CD4-positive, alpha-beta T cell treated with Interleukin-4 for 1 hour (primary cell): ENCODE results near the gene PDIA4.
"Not testable (repeated sequence)": the region's sequence is repeated elsewhere in the genome, so short reads cannot be mapped to it uniquely, and the experiment has no call there.

Source experiments
- DNase-seq, 2 donors: peaks; one replicate each; pipeline ENCODE4 v3.0.0-alpha.2; 2020 to 2022

The PDIA4 gene

GRCh38 chr7:149030439-149030838, 2.1 kb upstream of the PDIA4 start:
- DNase-seq, result not testable (repeated sequence)

GRCh38 chr7:149027611-149028345, 527 bp downstream of the PDIA4 start:
- no peak for DNase-seq

GRCh38 chr7:149027055-149027454, 1.2 kb downstream of the PDIA4 start:
- peak in 1 of 2 donors; percentile 15 for DNase-seq

- no peak for DNase-seq
These were observed 4.6 kb downstream of the PDIA4 start for GRCh38 chr7:149023662-149024061.

- DNase-seq, result no peak
These were observed 5.4 kb downstream of the PDIA4 start for GRCh38 chr7:149022756-149023360.

- DNase-seq, result no peak
These were observed 6.6 kb downstream of the PDIA4 start for GRCh38 chr7:149021725-149022062.

DNA sequence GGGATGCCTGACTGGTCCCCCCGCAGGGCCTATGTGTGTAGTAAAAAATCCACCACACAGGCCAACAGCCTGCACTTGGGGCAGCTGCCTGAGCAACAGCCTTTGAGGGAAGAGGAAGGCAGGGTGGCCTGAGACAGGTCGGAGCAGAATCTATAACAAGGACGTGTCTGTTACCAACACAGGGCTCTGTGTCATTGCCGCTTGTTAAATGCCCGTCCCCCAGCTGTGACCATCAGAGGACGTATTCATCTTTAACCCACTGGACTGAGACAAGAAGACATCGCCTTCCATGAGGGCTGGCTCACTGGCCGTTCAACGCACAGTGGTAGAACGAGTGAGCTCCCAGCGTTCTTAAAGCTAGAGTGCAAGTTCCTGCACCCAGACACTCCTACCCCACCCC, 7.8 kb downstream of the PDIA4 start:
- no peak for DNase-seq

GRCh38 chr7:149016876-149017275, 11.4 kb downstream of the PDIA4 start:
- DNase-seq, result no peak

- DNase-seq, result no peak
These were observed 14.0 kb downstream of the PDIA4 start for GRCh38 chr7:149014309-149014708.

DNA sequence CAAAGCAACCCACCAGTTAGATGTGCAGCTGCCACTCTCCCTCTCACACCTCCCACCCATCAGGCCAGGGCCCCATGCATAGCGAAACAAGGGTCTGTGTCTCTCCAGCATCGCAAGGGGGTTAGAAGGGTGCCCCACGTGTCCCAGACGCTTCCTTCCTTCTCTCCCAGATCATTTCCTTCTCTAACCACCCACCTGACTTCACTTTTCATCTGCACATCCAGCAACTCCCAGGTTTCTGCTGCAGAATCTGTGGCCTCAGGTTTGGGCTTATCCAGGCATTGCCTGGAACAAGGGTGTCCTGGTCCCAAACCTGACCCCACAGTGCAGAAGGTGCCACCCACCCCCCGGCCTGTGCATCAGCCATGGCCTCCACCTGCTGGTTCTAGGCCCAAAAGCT, 14.4 kb downstream of the PDIA4 start:
- no peak for DNase-seq

DNA sequence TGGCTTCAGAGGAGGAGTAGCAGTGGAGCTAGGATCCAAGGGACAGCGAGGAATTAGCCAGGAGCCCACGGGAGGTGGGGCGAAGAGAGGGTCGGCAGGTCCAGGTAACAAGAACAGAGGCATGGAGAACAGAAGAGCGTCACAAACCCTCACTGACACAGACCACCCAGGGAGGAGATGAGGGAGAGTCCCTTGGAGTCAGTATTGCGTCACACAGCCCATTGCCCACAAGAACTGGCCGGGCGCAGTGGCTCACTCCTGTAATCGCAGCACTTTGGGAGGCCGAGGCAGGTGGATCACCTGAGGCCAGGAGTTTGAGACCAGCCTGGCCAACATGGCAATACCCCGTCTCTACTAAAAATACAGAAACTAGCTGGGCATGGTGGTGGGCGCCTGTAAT, 15.6 kb downstream of the PDIA4 start:
- DNase-seq, result not testable (repeated sequence)

DNA sequence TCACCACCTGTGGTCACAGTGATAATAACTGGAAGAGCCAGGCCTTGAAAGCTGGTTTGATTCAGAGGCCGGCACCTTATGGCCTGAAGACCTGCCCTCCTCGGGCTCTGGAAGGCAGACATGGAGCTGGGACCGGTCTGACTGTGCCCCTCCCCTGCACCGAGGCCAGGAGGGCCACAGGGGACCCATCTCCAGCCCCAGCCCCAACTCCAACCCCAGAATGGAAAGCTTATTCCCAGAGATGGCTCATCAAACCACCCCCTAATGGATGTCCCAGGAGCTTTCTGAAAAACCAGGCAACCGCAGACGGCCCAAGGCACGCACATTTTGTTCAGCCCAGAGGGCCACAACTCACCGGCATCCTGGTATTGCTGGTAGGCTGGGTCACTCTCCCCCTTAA, 16.8 kb downstream of the PDIA4 start:
- DNase-seq, result no peak

GRCh38 chr7:149010451-149010850, 17.9 kb downstream of the PDIA4 start:
- DNase-seq, result no peak

GRCh38 chr7:149009527-149009926, 18.8 kb downstream of the PDIA4 start:
- DNase-seq, result no peak

DNA sequence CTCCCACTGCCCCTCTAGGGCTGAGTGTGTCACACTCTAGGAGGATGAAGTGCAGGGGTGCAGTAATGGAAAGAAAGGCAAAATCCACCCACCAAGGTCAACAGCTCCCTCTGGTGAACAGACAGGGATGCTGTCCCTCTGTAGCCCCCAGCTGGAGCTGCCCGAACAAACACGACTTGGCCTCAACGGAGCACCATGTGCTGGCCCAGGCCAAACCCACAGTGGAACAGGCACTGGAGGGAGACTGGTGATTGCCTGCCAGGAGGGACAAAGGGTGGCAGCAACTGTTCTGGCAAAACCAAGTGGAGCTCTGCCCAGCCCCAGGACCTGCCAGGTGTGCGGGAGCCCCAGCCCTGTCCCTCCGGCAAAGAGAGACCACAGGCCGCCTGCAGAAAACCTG, 20.7 kb downstream of the PDIA4 start:
- DNase-seq, result no peak

GRCh38 chr7:149007146-149007545, 21.2 kb downstream of the PDIA4 start:
- DNase-seq, result no peak

DNA sequence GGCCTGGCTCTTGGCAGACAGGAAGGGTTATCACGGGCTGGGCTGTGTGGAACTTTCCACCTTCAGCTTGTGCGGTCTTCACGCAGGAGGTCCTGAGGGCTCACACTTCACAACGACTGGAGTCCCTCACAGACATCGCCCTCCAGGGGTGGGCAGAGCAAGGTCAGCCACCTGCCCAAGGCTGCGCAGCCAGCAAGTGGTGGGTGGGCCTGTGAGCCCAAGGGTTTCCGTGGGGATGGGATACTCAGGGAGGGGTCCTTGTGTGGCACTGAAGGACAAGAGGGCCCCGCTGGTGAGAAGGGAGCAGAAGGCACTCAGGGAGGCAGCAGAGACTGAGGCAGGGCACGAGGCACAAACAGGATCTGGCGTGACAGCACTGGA, 22.0 kb downstream of the PDIA4 start:
- DNase-seq, result no peak

DNA sequence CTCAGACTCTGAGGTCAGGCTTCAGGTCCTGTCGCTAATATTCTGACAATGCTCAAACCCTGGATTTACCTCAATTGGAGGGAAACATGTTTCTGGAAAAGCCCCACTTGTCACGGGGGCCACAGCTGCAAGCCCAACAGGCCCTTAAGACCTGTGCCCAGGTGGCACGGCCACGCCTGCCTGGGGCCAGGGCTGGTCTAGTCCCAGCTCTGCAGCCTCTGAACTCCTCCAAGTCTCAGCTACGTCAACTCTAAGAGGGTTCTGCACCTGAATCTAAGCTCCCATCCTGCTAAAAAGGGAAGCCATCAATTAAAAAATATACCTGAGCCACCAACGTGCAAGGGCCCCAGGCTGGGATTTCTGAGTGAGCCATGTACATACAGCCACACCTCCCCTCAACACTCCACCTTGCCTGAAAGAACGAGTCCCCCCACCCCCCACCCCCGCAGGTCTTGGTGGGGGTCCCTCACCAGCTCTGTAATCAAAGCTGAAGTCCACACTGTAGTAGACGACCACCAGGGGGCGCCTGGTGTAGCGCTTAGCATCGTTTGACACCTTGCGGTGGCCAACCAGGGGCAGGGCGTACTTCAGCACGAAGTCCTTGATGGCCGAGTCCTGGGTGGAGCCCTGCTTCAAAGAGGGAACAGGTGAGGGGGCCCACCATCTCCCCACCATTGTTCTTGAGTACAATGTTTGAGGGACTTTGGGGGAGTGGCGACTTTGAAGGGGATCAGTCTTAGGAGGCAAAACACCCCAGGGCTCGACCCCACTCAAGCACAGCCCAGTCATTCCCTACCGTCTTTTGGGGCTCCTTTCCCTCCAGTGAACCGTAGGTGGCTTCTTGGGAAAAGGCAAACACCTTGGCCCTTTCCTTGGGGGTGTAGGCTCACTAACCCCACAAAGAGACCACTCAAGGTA, 22.6 kb downstream of the PDIA4 start:
- DNase-seq, result peak; percentile 81 to 82

GRCh38 chr7:149004405-149005370, 23.6 kb downstream of the PDIA4 start:
- no peak for DNase-seq

DNA sequence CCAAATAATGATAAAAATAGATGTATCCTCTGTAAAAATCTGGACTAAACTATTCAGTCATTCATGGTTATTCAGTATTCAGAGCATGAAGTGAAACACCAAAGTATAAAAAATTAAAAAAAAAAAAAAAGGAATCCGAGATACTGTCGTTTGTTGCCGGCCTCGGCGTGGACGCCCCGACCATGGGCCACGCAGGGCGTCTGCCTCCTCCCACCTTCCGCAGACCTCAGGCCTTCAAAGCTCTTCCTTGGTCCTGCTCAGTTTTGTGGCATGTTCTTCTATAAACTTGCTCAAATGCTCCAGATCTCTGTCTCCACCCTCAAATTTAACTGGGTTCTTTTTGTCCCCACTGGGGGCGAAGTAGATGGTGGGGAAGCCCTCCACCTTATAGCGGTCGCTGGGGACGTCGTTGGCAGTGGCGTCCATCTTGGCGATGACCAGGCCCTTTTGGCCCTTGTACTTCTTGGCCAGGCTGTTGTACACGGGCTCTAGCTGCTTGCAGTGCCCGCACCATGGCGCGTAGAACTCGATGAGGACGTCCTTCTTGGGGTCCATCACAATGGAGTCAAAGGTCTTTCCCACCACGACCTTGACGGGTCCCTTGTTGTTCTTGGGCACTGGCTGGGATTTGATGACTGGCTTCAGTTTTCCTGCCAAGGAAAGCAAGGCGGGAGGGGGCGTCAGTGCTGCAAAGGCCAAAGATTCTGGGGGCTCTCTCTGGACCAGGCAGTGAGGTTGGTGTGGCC, 24.6 kb downstream of the PDIA4 start:
- no peak for DNase-seq

DNA sequence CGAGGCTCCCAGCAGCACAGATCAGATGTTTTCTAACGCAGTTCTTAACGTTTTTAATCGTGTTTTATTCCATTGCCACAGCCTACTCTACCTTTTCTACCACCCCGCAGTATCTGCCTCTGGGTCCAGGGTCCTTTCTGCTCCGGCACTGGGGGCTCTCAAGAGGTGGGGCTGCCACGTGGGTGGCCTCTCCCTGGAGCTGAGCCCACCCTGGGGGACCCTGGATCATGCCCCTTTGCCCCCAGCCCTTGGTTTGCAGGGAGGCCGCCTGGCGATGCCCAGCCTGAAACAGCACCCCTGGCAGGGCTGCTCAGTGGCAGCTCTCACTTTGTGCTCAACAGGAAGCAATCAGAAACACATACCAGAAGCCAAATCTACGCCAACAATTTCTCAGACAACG, 25.3 kb downstream of the PDIA4 start:
- no peak for DNase-seq

- DNase-seq, result no peak
These were observed 25.7 kb downstream of the PDIA4 start for GRCh38 chr7:149002604-149003003.
